Skeletal muscle satellite cell (primary cell): ENCODE data around the gene LYZL2.

Source experiments
- H3K27me3 ChIP-seq: 2 replicates; pipeline ENCODE4 v1.7.0; 2013; ENCODE audit warnings: low read length; ENCODE audit not compliant: control insufficient read depth, insufficient read depth
- H3K36me3 ChIP-seq: 2 replicates; pipeline ENCODE4 v1.7.0; 2013; ENCODE audit warnings: mild to moderate bottlenecking, control low read depth, low read length; ENCODE audit not compliant: insufficient read depth
- H3K4me1 ChIP-seq: 2 replicates; pipeline ENCODE4 v1.7.0; 2013; ENCODE audit warnings: low read length; ENCODE audit not compliant: control insufficient read depth, insufficient read depth
- H3K4me2 ChIP-seq: 2 replicates; pipeline ENCODE4 v1.7.0; 2013; ENCODE audit warnings: mild to moderate bottlenecking, low read length
- H3K4me3 ChIP-seq: 2 replicates; pipeline ENCODE4 v1.7.0; 2013; ENCODE audit warnings: low read length
- H3K9ac ChIP-seq: 2 replicates; pipeline ENCODE4 v1.7.0; 2013; ENCODE audit warnings: mild to moderate bottlenecking, low read depth, low read length, moderate library complexity
- H3K9me3 ChIP-seq: replicated peaks from 2 replicates; pipeline ENCODE4 v1.7.0; 2013; ENCODE audit warnings: mild to moderate bottlenecking, control low read depth, low read length

LYZL2 gene

DNA sequence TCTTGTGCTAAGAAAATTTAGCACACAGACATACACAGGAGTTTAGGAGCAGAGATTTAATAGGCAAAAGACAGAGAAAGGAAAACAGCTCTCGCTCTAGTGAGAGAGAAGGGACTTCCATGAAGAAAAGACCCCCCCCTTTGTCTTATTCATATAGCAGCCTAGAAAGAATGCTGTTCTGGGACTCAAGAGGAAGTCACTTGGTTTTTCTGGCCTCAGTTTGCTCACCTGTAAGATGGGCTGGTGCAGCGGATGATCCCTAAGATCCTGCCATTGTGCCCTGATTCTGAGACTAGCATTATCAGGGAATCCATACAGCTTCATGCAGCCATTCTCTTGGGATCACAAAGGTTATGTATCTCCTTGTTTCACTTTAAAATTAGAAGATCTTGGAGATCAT, 42.7 kb downstream of the LYZL2 start:
- Histone ChIP-seq H3K36me3 (no peaks in the 10 kb centered on the region), H3K27me3 (peaks cover 28% of the 10 kb centered on the region), H3K4me1 (peaks cover 6% of the 10 kb centered on the region), H3K9me3 (no peaks in the 10 kb centered on the region), H3K9ac (no peak overlapping the region), H3K4me2 (no peak overlapping the region), H3K4me3 (no peak overlapping the region)

DNA sequence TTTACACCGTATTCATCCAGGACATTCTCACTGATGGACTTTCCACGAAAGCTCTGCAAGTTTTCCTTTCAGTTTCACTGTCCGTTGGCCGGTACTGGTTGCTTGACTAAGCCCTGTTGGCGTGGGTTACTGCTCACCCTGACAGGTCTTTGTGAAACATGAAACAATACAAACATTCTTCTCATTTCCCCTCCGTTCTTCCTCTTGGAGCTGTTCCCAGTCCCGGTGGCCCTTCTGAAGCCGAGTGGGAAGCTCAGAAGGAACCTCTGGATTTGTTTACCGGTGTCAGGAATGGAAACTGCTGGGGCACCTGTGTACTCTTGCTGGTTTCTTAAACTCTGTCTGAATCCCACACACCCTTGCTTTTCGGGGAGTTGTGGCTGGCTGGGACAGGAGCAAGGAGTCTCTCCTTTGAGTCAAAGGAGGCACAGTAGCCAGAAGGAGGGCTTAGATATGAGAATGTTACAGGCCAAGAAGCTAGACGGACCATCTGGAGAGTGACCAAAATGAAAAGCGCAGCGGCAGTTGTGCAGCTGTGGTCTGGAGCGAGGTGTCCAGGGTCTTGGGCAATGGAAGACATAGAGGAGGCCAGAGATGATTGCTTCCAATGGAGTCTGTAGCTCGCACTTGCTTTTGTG, 45.7 kb downstream of the LYZL2 start:
- H3K27me3 ChIP-seq = peaks cover 45% of the 10 kb centered on the region
- peak overlapping the region; percentile 76 for H3K4me2 ChIP-seq
- no peaks in the 10 kb centered on the region for H3K36me3 ChIP-seq
- H3K9me3 ChIP-seq = no peaks in the 10 kb centered on the region
- H3K4me1 ChIP-seq = peaks cover 6% of the 10 kb centered on the region
- H3K9ac ChIP-seq = peak overlapping the region; percentile 42
- H3K4me3 ChIP-seq = peak overlapping the region; percentile 63

DNA sequence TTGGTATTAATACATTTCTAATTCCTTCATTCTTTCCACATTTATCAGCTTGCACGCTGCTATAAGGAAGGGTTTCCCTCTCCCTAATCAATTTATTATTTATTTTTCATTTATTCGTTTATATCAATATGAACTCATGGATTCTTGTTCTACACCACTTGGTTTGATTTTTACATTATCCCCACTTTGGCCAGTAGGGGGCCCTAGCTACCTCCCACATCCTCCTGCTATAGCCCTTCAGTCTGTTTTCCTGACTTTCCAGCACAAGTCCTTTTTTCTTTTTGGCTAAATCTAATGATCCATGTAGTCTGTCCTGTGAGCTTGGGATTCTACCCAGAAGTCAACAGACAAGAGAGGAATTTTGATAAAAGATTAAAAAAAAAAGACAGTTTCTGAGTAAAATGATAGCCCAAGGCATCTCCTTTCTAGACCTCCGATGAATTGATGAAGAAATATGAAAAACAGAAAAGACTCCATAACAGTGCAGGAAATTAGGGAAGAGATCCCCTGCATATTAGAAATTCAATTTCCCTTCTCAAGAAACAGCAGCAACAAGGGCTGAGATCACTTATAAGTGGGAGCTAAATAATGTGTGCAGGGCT, 47.7 kb downstream of the LYZL2 start:
- Histone ChIP-seq H3K9ac (no peak overlapping the region), H3K4me2 (no peak overlapping the region), H3K27me3 (peaks cover 40% of the 10 kb centered on the region), H3K9me3 (no peaks in the 10 kb centered on the region), H3K4me1 (peaks cover 6% of the 10 kb centered on the region), H3K36me3 (no peaks in the 10 kb centered on the region), H3K4me3 (no peak overlapping the region)

DNA sequence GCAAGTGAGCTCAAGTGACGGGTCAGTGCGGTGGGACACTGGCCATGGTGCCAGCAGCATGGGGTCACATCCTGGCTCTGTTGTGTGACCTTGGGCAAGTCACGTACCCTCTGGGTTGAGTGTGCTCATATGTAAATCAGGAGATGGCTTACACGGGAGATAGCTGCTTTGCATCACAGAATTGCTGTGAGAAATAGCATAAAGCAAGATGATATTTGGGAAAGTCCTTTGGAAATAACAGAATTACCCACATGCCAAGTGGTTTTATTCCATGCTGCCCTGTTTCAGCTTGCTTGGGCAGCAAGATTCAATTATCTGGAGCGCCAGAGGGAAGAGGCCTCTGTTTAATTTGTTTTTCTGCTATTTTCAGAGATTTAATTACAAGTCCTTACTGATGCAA, 48.9 kb downstream of the LYZL2 start:
- peaks cover 6% of the 10 kb centered on the region for H3K4me1 ChIP-seq
- H3K36me3 ChIP-seq = no peaks in the 10 kb centered on the region
- H3K9ac ChIP-seq = no peak overlapping the region
- no peak overlapping the region for H3K4me3 ChIP-seq
- no peak overlapping the region for H3K4me2 ChIP-seq
- no peaks in the 10 kb centered on the region for H3K9me3 ChIP-seq
- H3K27me3 ChIP-seq = peaks cover 42% of the 10 kb centered on the region

DNA sequence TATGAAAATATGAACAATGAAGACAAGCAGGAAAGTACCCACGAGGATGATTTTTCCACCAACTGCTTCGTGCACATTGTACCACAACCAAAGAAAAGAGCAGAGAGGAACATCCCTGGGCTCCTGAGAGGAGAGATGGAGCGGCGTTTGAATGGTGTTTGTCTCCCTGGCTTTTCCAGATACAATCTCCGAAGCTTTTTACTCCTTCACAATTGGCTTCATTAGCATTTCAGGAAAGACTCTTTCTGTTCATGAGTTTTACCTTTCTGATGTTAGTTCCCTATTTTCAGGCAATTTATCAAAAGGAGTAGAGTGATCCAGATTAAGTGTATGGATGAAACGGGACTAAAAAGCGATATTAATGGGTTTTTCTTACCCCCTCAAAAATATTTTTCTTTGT, 49.3 kb downstream of the LYZL2 start:
- Histone ChIP-seq H3K9me3 (no peaks in the 10 kb centered on the region), H3K4me3 (no peak overlapping the region), H3K36me3 (no peaks in the 10 kb centered on the region), H3K4me2 (no peak overlapping the region), H3K9ac (no peak overlapping the region), H3K4me1 (peaks cover 6% of the 10 kb centered on the region), H3K27me3 (peaks cover 44% of the 10 kb centered on the region)

DNA sequence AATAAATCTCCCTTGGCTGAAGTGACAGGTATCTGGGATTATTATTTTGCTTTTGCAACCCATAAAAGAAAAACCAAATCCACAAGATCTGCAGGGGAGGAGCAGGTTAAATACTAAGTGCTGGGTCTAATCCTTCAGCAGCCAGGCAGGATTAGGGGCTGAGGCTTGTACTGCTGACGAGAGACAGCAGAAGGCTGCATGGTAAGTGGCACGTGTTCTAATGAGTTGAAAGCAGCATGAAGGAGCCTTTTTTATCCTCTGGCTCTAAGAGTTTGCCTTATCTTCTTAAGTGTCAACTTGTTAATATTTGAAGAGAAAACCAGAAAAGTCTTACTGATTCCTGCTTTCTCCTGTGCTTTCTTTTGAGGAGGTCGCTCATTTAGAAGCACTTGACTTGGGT, 50.0 kb downstream of the LYZL2 start:
- Histone ChIP-seq H3K4me2 (no peak overlapping the region), H3K4me3 (no peak overlapping the region), H3K36me3 (no peaks in the 10 kb centered on the region), H3K9ac (no peak overlapping the region), H3K9me3 (no peaks in the 10 kb centered on the region), H3K4me1 (peaks cover 6% of the 10 kb centered on the region), H3K27me3 (peaks cover 50% of the 10 kb centered on the region)

DNA sequence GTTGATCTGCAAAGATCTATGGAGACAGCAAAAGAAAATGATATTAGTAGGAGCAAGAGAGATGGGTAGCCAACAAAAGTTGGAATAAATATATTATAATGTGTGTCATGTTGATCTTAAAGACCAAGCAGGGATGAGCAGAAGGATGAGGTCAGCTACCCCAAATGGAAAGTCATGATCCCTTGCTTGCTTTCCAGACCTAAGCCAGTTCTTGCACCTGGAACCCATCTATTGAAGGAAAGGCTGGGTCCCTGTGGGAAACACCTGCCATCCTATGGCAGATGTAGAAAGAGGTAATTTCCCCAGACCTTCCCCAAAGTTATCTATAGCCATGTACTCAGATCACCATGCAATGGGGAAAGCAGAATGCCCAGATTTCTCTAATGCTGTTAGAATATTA, 52.5 kb downstream of the LYZL2 start:
- Histone ChIP-seq H3K27me3 (peaks cover 59% of the 10 kb centered on the region), H3K4me3 (no peak overlapping the region), H3K36me3 (no peaks in the 10 kb centered on the region), H3K4me1 (no peaks in the 10 kb centered on the region), H3K9ac (no peak overlapping the region), H3K9me3 (no peaks in the 10 kb centered on the region), H3K4me2 (no peak overlapping the region)

DNA sequence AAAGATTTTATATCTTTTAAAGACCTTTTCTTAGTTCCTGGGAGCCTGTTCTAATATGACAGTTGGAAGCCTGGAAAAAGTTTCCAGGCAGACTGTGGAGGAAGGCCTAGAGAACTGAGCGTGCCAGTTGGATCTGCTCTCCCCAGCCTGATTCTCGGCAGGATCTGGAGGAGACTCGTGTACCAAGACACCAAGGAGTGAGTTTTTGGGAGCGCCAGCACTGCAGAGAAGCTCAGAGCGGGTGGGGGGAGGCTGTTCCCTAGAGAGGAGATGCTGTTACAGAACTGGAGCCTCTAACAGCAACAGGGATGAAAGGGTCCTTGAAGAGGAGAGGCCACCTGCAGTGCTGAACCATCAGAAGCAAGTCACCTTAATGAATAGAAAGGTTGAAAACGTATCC, 52.9 kb downstream of the LYZL2 start:
- Histone ChIP-seq H3K9ac (no peak overlapping the region), H3K9me3 (no peaks in the 10 kb centered on the region), H3K4me3 (no peak overlapping the region), H3K36me3 (no peaks in the 10 kb centered on the region), H3K4me1 (no peaks in the 10 kb centered on the region), H3K4me2 (no peak overlapping the region), H3K27me3 (peaks cover 59% of the 10 kb centered on the region)

DNA sequence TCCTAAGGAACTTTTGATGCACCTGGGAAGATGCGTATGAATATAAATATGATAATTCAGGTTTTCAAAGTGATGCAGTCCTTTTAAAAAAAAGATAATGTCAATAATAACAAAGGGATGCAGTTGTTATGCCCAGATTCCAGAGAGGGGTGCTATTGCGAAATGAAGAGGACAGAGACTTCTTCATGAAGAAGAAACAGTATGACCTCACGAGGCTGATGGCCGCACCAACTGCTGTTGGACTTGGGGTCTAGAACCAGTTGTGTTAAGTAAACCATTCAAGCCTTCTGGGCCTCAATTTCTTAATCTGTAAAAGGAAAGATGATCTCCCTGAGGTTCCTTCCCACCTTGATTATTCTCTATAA, 55.1 kb downstream of the LYZL2 start:
- no peaks in the 10 kb centered on the region for H3K4me1 ChIP-seq
- no peaks in the 10 kb centered on the region for H3K9me3 ChIP-seq
- H3K9ac ChIP-seq = no peak overlapping the region
- no peak overlapping the region for H3K4me3 ChIP-seq
- H3K4me2 ChIP-seq = no peak overlapping the region
- no peaks in the 10 kb centered on the region for H3K36me3 ChIP-seq
- H3K27me3 ChIP-seq = peaks cover 61% of the 10 kb centered on the region

DNA sequence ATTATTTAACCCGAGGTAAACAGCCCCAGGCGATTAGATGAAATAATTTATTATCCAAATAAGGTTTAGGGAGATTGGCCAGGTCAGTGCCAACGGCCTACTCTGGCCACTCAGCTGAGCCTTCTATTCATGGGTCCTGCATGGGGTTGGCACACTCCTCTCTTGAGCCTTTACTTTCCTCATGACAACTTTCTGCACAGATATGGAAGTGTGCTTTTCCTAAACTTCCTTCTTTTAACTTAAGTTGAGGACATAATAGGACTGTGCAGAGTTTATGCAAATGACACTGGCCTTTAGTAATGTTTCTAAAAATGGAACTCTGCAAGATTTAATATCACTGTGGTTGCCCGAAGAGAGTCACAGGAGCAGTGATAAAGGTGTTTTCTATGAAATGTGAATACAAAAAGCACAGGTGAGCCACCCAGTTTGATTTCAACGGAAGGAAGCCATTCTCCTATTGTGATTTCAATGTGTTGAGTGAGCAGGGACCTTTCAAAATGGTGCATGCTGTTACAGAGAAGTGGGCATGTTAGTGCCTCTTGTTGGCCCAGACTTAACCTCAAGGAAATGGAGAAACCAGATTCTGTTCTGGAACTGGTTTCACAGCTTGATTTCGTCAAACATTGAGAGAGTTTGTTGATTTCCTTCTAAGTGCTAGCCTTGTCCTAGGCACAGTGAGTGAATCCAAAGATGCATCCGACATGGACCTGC, 55.7 kb downstream of the LYZL2 start:
- peaks cover 60% of the 10 kb centered on the region for H3K27me3 ChIP-seq
- H3K9ac ChIP-seq = no peak overlapping the region
- no peak overlapping the region for H3K4me2 ChIP-seq
- no peaks in the 10 kb centered on the region for H3K9me3 ChIP-seq
- no peaks in the 10 kb centered on the region for H3K36me3 ChIP-seq
- no peak overlapping the region for H3K4me3 ChIP-seq
- H3K4me1 ChIP-seq = no peaks in the 10 kb centered on the region

DNA sequence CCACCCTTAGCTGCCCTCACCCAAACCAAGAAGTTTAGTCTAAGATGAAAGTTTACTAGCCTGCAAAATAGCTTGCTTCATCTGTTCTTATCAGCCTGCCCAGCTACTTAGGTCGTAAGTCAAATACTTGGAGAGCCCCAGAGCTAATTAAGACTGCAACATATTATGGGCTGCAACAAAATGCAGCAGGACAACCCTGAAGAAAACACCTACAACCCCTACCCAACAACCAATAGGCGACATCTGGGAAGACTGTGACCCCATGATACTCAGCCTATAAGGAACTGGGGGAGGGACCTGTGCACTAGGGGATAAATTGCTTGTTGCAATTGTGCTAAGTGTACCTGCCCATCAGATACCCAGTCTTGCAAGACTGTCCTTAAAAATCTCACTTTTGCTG, 64.1 kb downstream of the LYZL2 start:
- H3K4me3 ChIP-seq = no peak overlapping the region
- no peak overlapping the region for H3K4me2 ChIP-seq
- no peaks in the 10 kb centered on the region for H3K36me3 ChIP-seq
- H3K27me3 ChIP-seq = peaks cover 36% of the 10 kb centered on the region
- H3K9ac ChIP-seq = no peak overlapping the region
- H3K9me3 ChIP-seq = no peaks in the 10 kb centered on the region
- no peaks in the 10 kb centered on the region for H3K4me1 ChIP-seq

DNA sequence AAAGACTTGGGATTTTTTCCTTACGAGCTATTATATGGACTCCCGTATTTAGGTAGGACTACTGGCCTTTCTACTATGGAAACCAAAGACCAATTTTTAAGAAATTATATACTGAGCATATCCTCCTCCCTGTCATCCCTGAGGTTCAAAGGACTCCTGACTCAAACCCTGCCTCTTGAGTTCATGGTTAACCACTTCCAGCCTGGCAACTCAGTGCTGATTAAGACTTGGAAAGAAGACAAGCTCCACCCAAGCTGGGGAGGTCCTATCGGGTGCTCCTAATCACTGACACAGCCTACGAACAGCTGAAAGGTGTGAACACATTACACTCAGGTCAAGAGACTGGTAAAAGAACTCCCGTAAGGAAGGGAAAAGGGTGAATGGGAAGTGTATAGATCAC, 66.8 kb downstream of the LYZL2 start:
- Histone ChIP-seq H3K36me3 (no peaks in the 10 kb centered on the region), H3K9me3 (no peaks in the 10 kb centered on the region), H3K9ac (no peak overlapping the region), H3K4me2 (no peak overlapping the region), H3K4me1 (no peaks in the 10 kb centered on the region), H3K27me3 (peaks cover 25% of the 10 kb centered on the region), H3K4me3 (no peak overlapping the region)
